HG03196 (cell line): ENCODE results near the gene EMSY.

Experiments used
- ATAC-seq: cut with Tn5 transposase; IDR thresholded peaks from one replicate; pipeline ENCODE4 v1.9.1; 2021; ENCODE audit not compliant: unreplicated experiment

Gene EMSY

DNA sequence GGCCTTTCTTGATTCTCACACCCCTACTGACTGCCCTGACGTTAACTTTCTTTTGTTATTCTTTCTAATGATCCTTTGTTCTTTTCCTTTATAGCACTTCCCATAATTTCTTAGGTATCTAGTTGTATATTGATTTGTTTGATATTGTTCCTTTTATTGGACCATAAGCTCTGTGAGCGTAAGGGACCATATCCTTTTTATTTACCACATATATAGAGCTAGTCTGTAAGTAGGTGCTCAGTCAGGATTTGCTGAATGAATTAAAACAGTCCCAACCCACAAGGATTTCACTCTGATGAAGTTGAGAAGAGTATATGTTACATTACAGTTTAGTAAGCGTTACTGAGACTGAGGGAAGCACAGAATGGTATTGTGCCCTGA is 68.8 kb downstream of the EMSY start:
- ATAC-seq, result no peak

DNA sequence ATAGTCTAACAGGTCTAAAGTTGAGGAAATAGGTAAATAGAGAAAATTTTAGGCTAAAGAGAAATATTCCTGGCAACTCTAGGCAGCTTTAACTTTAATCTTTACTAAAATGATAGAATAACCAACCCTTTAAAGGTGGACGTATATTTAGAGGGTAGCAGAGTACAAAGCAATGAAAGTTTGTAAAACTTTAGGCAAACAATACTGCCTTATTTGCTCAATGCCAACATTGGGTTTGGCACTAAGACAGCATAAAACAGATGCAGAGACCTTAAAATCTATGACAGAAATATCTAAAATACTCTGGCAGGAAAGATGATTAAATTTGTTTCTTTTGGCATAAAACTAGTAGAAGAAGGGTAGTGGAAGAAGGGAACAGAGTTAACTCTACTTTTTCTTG is 70.7 kb downstream of the EMSY start:
- ATAC-seq, result no peak

DNA sequence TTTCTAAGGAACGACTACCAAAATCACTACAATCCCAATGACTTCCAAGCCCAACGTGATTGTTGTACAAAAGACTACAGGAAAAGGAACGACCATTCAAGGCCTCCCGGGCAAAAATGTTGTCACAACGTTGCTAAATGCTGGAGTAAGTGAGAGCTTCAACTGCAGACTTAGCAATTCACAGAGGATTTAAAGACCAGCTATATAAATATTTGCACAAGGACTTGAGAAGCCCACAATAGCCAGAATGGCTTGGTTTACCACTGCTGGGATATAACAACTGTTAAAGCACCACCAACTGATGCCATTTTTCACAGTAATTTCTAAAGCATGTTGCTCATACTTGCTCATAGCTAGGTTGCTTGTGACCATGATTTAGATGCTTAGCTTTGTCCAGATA is 78.3 kb downstream of the EMSY start:
- ATAC-seq, result no peak

DNA sequence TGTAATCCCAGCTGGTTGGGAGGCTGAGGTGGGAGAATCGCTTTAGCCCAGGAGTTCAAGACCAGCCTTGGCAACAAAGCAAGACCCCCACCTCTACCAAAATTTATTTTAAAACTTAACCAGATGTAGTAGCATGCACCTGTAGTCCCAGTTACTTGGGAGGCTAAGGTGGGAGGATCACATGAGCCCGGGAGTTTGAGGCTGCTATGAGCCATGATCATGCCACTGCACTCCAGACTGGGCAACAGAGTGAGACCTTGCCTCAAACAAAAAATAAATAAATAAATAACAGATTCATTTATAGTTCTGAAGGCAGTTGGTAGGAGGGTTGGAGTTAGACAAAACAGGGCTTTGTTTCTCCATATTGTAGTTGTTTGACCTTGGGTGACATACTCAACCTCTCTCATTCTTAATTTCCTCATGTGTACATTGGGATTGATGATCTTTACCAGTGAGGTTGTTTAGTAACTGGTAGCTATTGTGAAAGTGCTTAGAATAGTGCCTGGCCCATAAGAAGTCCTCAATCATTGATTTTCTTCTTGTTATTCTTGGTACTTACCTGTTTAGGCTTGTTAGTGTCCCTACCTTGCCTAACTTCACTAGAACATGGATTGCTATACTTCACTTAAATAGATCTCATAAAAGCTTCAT is 79.1 kb downstream of the EMSY start:
- ATAC-seq, result no peak

DNA sequence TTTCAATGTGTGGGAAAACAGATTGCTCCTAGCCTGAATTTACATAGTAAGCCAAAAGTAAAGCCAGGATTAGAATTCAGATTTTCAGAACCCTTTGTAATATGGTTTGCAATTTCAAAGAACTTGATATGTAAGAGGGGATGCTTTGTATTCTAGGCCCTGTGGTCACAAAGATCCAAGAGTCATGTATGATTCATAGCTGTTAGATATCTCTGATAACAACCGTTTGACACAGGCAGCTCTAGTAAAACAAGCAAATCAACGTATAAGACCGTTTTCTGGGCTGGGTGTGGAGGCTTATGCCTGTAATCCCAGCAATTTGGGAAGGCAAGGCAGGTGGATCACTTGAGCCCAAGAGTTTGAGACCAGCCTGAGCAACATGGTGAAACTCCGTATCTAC is 79.6 kb downstream of the EMSY start:
- ATAC-seq, result no peak

DNA sequence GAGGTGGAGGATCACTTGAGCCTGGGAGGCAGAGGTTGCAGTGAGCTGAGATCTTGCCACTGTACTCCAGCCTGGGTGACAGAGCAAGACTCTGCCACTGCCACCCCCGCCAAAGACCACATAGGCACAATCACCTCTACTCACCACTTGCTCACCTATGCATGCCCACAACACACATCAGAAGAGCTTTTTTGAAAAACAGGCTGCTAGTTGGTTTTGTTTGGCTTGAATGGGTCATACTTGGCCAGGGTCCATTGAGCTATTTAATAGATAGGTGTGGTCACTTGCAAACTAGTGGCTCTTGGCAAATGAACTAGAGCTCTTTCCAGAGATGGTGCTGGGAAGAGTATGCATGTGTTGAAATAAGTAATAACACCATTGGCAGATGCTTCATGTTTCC is 80.1 kb downstream of the EMSY start:
- ATAC-seq, result no peak

DNA sequence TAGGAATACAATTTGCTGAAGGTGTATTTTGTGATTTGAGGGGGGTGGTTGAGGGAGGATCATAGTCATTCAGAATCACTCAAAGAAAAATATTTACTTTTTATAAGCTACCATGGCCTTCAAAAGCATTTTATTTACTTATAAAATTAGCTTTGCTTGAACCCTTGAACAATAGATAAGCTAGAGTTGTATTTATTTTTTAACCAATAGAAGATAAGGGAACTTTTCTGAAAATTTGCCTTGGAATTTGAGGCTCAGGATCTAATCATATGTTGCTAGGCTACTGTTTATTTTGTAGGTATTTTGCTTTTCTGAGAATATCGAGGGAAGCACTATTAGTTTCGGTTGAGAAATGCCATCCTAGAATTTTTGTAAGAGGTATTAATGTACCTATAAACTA is 82.1 kb downstream of the EMSY start:
- no peak for ATAC-seq

DNA sequence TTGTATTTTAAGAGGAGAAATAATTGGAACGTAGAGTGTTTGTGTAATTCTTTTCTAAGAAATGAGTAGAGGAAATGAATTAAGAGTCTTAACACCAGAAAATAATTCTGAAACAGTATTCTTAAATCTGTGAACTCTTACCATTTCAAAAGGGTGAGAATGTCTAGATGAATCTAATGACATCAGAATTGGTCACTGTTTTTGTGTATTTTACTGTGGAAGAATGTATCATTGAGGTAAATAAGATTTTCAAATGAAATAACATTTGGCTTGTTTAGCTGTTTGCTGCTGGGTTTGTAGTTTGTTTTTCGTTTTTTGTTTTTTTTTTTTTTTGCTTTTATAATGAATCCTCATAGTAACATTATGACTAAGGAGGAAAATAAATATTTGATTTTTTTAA is 97.6 kb downstream of the EMSY start:
- no peak for ATAC-seq

DNA sequence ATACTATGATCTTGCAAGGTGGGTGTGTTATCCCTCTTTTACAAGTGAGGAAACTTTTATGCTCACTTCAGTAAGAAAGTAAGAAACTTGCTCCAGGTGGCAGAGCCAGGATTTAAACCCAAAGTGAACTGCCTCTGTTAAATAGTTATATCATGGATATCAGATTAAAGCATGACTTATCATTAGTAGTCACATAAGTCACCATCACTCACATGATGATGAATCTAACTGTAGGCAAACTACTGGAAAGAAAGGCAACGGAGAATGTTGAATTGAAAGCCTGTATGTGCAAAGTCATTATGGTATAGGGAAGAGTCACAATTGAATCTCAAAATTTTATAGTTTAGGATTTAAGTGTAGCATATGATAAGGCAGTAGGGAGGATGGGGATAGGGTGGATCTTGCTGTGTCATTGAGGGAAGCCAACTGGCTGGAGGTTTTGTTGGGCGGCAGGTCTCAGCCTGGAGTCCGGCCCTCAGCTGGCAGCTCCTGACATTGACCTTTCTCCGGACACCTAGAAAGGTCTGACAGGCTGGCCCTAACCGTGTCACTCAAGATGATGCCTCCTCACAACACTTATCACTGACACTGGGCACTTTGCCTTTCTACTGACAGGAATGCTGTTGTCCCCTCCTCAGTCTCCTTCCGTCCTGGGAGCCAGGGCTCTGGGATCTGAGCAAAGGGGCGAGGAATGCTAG is 98.3 kb downstream of the EMSY start:
- ATAC-seq, result no peak

DNA sequence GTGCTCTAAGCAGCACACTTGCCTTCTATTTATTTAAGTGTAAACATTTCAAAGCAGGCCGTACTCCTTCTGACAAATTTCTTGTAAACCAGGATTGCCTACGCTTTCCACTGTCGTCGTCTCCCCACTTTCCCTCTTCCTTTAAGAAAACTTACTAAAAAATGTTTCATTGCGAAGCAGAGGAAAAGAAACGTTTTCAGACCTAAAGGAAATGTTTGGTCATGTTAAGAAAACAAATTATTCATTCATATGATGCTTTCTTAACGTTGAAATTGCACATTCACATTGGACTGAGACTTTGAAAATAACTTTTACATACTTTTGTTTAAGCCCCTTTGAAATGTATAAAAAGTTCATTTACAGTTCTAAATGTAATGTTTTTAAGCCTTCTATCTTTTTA is 106.0 kb downstream of the EMSY start:
- ATAC-seq, result no peak

DNA sequence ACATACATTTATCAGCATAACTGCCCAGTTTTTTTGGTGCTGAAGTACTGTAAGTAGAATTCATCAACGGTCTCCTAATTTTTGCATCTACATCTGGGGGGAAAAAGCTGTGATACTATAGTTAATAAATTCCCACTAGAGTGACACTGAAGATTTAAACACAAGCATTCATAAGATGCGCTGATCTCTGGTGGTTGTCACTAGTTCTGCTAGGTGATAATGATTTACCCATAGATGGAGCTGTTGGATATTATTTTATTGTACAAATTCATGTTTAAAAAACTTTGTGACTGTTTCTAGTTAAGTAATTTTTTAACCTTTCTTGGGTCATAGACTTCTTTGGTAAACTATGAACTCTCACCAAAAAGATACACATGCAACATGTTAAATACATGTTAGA is 106.6 kb downstream of the EMSY start:
- ATAC-seq, result no peak

DNA sequence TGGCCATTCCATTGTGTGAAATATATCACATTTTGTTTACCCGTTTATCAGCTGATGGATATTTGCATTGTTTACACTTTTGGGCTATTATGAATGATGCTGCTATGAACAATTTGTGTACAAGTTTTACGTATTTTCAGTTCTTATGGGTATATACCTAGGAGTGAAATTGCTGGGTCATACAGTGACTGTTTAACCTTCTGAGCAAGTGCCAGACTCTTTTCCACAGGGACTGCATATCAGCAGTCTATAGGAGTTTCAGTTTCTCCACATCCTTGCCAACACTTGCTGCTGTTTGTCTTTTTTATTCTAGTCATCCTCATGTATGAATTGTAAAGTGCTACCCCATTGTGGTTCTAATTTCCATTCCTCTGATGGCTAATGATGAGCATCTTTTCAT is 108.2 kb downstream of the EMSY start:
- no peak for ATAC-seq

DNA sequence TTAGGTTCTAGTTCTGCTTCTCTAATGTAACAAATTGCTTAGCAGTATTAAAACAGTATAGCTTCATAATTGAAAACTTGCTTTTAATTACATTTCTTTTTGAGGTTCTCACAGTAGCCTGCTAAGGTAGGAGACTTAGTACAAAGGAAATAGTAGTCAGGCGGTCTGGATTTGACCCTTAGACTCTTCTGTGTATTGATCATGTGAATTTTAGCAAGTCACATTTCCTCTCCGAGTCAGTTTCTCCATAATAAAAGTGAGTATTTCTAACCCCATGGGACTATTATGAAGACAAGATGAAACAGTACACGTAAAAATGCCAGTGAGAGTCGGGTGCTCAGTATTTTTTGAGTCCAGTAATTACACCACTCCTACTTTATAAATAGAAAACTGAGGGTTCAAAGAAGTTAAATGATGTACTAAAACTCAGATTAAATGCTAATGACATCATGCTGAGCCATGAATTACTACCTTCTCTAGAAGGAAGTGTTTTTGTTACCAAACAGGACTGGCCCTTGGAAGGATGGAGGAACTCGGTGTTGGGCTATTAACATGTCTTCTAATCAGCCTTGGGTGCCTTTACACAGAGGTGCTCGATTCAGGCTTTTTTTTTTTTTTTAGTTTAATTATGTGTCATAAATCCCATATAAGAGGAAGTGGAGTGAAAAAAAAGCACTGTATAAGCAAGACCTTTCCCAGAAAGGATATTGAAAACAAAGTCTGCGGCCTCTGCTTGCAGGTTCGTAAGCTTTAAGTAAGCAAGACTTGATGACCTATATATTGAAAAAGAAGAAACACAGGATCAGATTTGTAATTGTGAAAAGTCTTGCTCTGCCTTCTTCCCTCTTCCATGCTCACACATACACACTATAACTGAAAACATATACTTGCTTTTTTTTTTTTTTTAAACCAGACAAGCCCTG is 109.0 kb downstream of the EMSY start:
- no peak for ATAC-seq

DNA sequence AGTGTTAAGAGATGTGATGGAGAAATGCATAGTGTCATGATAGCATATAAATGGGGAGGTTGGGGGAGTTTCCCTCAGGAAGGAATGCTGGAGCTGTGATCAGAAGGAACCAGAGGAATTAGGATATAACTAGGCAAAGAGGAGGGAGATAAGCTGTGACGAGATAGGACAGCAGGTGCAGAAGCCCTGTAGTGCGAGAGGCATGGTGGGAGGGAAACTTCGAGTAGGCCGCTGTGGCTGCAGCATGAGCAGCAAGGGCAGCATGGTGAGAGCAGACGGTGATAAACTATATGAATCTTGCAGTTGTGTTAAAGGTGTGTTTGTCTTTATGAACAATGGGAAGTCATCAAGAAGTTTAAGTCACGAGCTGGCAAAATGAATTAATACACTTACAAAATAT is 109.9 kb downstream of the EMSY start:
- ATAC-seq, result no peak

DNA sequence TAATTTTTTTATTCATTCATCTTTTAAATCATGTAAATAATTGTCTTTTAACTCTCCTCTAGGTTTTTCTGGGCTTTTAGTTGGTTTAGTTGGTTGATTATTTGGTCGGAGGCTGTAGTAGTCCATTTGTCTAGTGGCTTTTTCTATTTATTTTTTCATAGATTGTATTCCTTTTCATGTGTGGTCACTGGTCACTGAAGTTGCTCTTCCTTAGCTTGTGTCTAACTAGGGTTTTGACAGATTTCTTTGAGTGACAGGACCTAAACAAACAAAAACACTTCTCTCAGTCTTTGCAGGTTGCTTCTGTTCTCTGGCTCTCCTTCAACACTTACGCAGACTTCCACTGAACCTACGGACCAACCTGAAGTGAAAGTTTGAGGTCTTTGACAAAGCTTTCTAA is 112.6 kb downstream of the EMSY start:
- no peak for ATAC-seq

DNA sequence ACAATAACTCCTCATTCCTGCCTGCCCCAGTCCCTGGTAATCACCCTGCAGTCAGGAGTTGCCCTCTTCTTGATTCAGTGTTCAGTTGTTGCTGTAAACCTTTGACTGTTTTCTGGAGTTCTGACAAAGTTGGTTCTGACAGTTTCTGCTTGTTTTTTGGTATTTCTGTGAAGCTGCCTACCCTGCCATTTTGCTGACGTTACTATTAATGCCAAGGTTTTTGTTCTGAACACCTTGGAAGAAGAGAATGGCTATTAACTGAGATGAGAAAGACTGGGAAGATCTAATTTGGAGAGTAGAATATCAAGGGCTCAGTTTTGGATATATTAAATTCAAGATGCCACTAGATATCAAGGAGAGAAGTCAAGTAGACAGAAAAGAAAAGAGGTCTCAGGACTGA is 113.7 kb downstream of the EMSY start:
- ATAC-seq, result no peak

DNA sequence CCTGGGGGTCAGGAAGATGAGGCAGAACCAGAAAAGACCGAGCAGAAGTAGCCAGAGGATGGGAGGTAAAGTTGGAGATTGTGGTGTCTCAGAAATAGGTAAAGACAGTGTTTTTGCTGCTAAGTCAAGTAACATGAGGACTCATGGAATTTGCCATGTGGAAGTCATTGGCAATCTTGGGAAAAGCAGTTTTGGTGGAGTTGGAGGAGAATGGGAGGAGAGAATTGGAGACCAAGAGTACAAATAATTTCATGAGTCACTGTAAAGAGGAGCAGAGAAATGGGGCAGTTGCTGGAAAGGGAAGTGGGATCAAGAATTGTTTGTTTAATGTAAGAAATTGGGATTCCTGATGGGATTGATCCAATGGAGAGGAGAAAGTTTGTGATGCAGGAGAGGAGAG is 114.1 kb downstream of the EMSY start:
- ATAC-seq, result no peak

DNA sequence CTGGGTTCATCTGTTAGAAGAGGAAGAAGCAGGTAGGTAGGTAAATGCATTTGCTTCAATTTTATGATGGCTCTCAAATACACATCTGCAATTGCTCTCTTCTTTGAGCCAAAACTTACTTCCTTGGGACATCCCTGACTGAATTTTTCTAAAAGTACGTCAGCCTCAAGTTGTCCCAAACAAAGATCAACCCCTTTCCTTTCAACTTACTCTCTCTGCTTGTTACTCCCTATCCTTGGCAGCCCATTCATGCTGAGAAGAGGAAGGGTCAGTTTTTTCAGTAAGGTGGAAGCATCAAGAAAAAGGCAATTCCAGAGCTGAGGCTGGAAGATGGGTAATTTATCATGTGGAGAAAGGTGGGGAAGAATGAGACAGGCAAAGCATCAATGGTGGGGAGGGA is 114.5 kb downstream of the EMSY start:
- no peak for ATAC-seq

DNA sequence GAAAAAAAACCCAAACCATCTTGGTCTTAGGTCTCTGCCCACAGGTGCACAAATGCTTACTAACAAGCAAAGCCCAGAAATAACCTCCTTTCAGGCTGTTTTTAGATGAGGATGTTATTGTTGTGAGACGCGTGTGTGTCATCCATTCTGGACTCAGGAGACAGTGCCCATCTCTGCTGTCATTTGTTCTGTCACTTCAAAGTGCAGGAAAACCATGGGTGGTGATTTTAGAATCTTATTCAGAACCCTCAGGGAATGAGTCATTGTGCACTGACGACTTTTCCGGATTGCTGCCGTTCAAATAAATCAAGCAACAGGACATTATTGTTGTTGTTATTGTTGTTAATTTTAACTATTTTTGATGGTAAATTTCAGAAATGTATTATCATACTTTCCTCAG is 115.4 kb downstream of the EMSY start:
- no peak for ATAC-seq

DNA sequence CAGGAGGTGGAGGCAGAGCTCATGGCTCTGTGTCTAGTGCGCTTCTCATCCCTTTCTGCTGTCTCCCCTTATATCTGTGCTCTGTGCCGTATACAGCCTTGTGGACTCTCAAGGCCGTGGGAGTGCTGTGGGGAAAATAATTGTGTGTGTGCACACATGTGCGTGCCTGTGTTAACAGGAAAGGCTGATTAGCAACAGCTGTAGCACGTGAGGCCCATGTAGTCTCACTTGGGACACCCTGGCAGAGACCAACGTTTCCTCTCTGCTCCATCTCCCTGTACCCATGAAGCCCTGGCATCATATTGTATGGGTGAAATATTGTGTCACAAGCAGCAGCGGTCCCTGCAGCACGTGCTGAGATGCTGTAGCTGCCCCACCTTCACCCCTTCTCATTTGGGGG is 116.4 kb downstream of the EMSY start:
- no peak for ATAC-seq

DNA sequence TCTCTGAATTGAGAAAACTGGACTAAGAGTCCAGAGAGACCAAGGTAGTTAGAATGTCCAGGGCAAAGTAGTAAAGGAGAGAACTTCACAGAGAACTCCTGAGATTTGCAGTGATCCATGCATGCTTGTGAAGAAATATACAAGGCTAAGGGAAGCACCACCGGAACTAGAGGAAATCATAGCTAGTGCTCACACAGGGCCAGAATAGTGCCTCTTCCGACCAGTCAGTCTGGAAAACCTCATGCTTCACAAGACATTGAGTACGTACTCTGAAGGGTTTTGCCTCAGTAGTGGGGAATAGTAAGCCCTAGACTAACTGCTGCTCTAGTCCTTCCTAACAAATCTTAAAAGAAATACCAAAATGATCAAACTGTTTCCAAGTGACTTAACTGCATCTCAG is 117.7 kb downstream of the EMSY start:
- ATAC-seq, result no peak

DNA sequence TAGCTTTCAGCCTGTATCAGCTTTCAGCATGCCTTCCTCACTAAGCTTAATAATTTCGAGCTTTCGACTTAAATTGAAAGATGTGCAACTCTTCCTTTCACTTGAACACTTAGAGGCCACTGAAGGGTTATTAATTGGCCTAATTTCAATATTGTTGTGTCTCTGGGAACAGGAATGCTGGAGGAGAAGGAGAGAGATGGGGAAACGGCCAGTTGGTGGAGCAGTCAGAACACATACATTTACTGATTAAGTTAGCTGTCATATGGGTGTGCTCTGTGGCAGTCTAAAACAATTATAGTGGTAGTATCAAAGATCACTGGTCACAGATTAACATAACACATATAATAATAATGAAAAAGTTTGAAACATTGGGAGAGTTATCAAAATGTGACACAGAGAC is 119.5 kb downstream of the EMSY start:
- ATAC-seq, result no peak
